SU-DHL-6 (cell line): ENCODE data around the gene EMC10.

ENCODE experiments used
- H2AFZ ChIP-seq: fragments of 200-600 bp; sonication (generic); 2 replicates; pipeline ENCODE4 v1.6.1; 2014; ENCODE audit warnings: low read depth, mild to moderate bottlenecking, moderate library complexity, mixed read lengths, antibody characterized with exemption, low read length; ENCODE audit not compliant: severe bottlenecking
- H3F3A ChIP-seq: fragments of 200-600 bp; shearing (Covaris generic); 2 replicates; pipeline ENCODE4 v1.6.0; 2016; ENCODE audit warnings: antibody characterized with exemption, mild to moderate bottlenecking; ENCODE audit not compliant: insufficient read depth
- H3K27ac ChIP-seq: fragments of 200-600 bp; sonication (generic); 2 replicates; pipeline ENCODE4 v1.5.1; 2016; ENCODE audit warnings: low read depth, mild to moderate bottlenecking, low read length, moderate library complexity, mixed read lengths
- H3K27me3 ChIP-seq: fragments of 200-600 bp; sonication (generic), shearing (Covaris generic); 2 replicates; pipeline ENCODE4 v1.6.0; 2014; ENCODE audit warnings: mild to moderate bottlenecking, low read length
- H3K36me3 ChIP-seq: fragments of 200-600 bp; sonication (generic); 2 replicates; pipeline ENCODE4 v1.6.1; 2014; ENCODE audit warnings: mild to moderate bottlenecking, low read length, mixed read lengths
- H3K4me2 ChIP-seq: fragments of 300-600, 200-600 bp; shearing (Covaris generic), sonication (generic); 2 replicates; pipeline ENCODE4 v1.6.0; 2014; ENCODE audit warnings: low read length, low read depth, mild to moderate bottlenecking; ENCODE audit not compliant: poor library complexity, severe bottlenecking
- H3K4me3 ChIP-seq: fragments of 200-600 bp; sonication (generic); 2 replicates; pipeline ENCODE4 v1.5.1; 2014; ENCODE audit warnings: antibody characterized with exemption, low read length, mild to moderate bottlenecking, mixed read lengths; ENCODE audit not compliant: insufficient read depth, poor library complexity, severe bottlenecking
- H3K79me2 ChIP-seq: fragments of 200-600 bp; sonication (generic); 2 replicates; pipeline ENCODE4 v1.6.1; 2014; ENCODE audit warnings: mild to moderate bottlenecking, low read length, moderate library complexity; ENCODE audit not compliant: insufficient read depth
- H3K9ac ChIP-seq: fragments of 200-600 bp; sonication (generic); 2 replicates; pipeline ENCODE4 v1.7.0; 2014; ENCODE audit warnings: mild to moderate bottlenecking, low read length
- H3K9me2 ChIP-seq: fragments of 200-600 bp; sonication (generic); replicated peaks from 2 replicates; pipeline ENCODE4 v1.6.1; 2014; ENCODE audit warnings: low read length; ENCODE audit not compliant: insufficient read depth
- H3K9me3 ChIP-seq: fragments of 200-600 bp; sonication (generic); 2 replicates; pipeline ENCODE4 v1.6.1; 2014; ENCODE audit warnings: low read length, mixed read lengths; ENCODE audit not compliant: insufficient read depth
- H4K20me1 ChIP-seq: fragments of 200-600 bp; sonication (generic); 2 replicates; pipeline ENCODE4 v1.6.1; 2014; ENCODE audit warnings: low read depth, mild to moderate bottlenecking, antibody characterized with exemption, low read length, moderate library complexity, mixed read lengths
- CTCF ChIP-seq: fragments of 200-600 bp; sonication (generic); IDR thresholded peaks from one replicate; pipeline ENCODE4 v1.5.1; 2017; ENCODE audit warnings: antibody characterized with exemption, mild to moderate bottlenecking, low read length, moderate library complexity; ENCODE audit not compliant: insufficient read depth, poor library complexity, severe bottlenecking
- EZH2phosphoT487 ChIP-seq: fragments of 200-600 bp; sonication (generic), shearing (Covaris generic); conservative IDR thresholded peaks from 2 replicates; pipeline ENCODE4 v1.6.1; 2018; ENCODE audit warnings: mild to moderate bottlenecking, antibody characterized with exemption, low read length, moderate library complexity, mixed read lengths

EMC10 gene

GRCh38 chr19:50476224-50476906, at the start of gene EMC10, which contains the start of gene GARIN5A:
Gene EMC10, plus strand, starts transcription at chr19:50476507. Its CDS starts 38 bp downstream, at chr19:50476545.
Gene GARIN5A, minus strand, starts transcription at chr19:50476848. Its CDS starts 460 bp downstream, at chr19:50476388.
- Histone ChIP-seq H4K20me1 (no peaks in the 10 kb centered on the region), H2AFZ (peak within 1 kb of the TSS; percentile 81), H3K9me2 (no peaks in the 10 kb centered on the region), H3K36me3 (peaks cover 8% of the 10 kb centered on the region; the same call in 1 of the 2 replicates), H3K79me2 (peaks cover 21% of the 10 kb centered on the region), H3K27me3 (no peaks in the 10 kb centered on the region), H3K4me2 (peak within 1 kb of the TSS; percentile 60), H3K4me3 (peak within 1 kb of the TSS; percentile 95), H3K9me3 (peaks cover 12% of the 10 kb centered on the region; the same call in 1 of the 2 replicates), H3F3A (no peaks in the 10 kb centered on the region), H3K27ac (peak within 1 kb of the TSS; percentile 38), H3K9ac (peak within 1 kb of the TSS; percentile 88)
- no peak for TF ChIP-seq CTCF
- TF ChIP-seq EZH2phosphoT487: no peak

GRCh38 chr19:50427318-50427925, 48.9 kb upstream of the EMC10 start:
- peaks cover 6% of the 10 kb centered on the region; the same call in 1 of the 2 replicates for H3K36me3 ChIP-seq
- H4K20me1 ChIP-seq: no peaks in the 10 kb centered on the region
- TF ChIP-seq CTCF (no peak), EZH2phosphoT487 (no peak)
- H3K4me3 ChIP-seq: no peak overlapping the region
- no peaks in the 10 kb centered on the region for H3K79me2 ChIP-seq
- H3F3A ChIP-seq: peaks cover 53% of the 10 kb centered on the region
- no peaks in the 10 kb centered on the region for H3K9me3 ChIP-seq
- H3K27ac ChIP-seq: peak overlapping the region; percentile 71
- H3K9me2 ChIP-seq: no peaks in the 10 kb centered on the region
- H3K4me2 ChIP-seq: peak overlapping the region; percentile 18
- H3K27me3 ChIP-seq: no peaks in the 10 kb centered on the region
- H3K9ac ChIP-seq: no peak overlapping the region
- H2AFZ ChIP-seq: no peak overlapping the region

GRCh38 chr19:50427997-50428425, 48.3 kb upstream of the EMC10 start:
- Histone ChIP-seq H3K9ac (peak overlapping the region; percentile 20; the same call in 1 of the 2 replicates), H3F3A (peaks cover 53% of the 10 kb centered on the region), H4K20me1 (no peaks in the 10 kb centered on the region), H3K79me2 (no peaks in the 10 kb centered on the region), H3K36me3 (peaks cover 6% of the 10 kb centered on the region; the same call in 1 of the 2 replicates), H3K27me3 (no peaks in the 10 kb centered on the region), H3K9me2 (no peaks in the 10 kb centered on the region), H3K9me3 (no peaks in the 10 kb centered on the region), H3K4me3 (no peak overlapping the region), H3K27ac (peak overlapping the region; percentile 71), H3K4me2 (peak overlapping the region; percentile 18), H2AFZ (no peak overlapping the region)
- no peak for TF ChIP-seq EZH2phosphoT487
